SK-N-SH treated with all-trans-retinoic acid at 6 μM for 48 hours (cell line): ENCODE measurements around the gene POU2F1.

Experiments used
- PATZ1 ChIP-seq: fragments of 250-450 bp; sonication (Bioruptor Pico); IDR thresholded peaks from 2 replicates; pipeline ENCODE4 v1.8.0; 2020; ENCODE audit warnings: mild to moderate bottlenecking, moderate library complexity, borderline replicate concordance
- RARB ChIP-seq: fragments of 250-450 bp; sonication (Bioruptor Pico); IDR thresholded peaks from 2 replicates; pipeline ENCODE4 v1.8.0; 2021; ENCODE audit warnings: mild to moderate bottlenecking, moderate library complexity
- ZFP30 ChIP-seq: fragments of 450-650 bp; formaldehyde crosslinking; IDR thresholded peaks from 2 replicates; pipeline ENCODE4 v1.5.0; 2022; ENCODE audit warnings: mild to moderate bottlenecking, moderate library complexity

DNA sequence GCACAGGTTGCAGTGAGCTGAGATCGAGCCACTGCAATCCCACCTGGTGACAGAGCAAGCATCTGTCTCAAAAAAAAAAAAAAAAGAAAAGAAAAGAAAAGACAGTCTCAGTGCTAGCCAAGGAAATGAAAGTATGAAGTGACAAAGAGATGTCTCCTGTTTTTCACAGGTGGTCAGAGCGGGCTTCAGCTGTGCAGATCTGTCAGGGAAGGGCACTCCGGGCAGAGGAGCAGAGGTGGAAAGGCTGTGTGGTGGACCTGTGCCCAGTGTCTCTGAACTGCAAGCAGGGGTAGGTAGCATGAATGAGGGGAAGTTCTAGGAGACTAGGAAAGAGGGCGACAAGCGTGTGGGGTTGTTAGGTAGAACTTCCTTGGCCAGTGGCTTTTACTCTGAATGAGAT, 230.2 kb downstream of the POU2F1 start:
- TF ChIP-seq ZFP30 (CRISPR knock-in tag) (no peak), PATZ1 (CRISPR knock-in tag) (no peak), RARB (CRISPR knock-in tag) (no peak)
